Astrocyte (in vitro differentiated cells and primary cell): ENCODE measurements around the gene TNIP1. TPM values are rescaled to one million over a fixed set of nuclear protein-coding genes. Genes with fewer than 3 reads are reported as not detected.

Experiments
- DNase-seq: peaks from one replicate; pipeline ENCODE4 v3.0.0-alpha.2; 2010; ENCODE audit warnings: low read depth
- FAIRE-seq: peaks from 2 replicates; lab custom pipeline; 2011; peaks lifted over from hg19 to GRCh38; lab: Jason Lieb, UNC
- H2AFZ ChIP-seq: 2 replicates; pipeline ENCODE4 v1.6.0; 2012; ENCODE audit warnings: low read depth, low read length, inconsistent platforms
- H3K27ac ChIP-seq: 2 replicates; pipeline ENCODE4 v1.5.1; 2011; ENCODE audit warnings: low read depth, low read length, inconsistent platforms
- H3K27me3 ChIP-seq: 2 replicates; pipeline ENCODE4 v1.6.0; 2011; ENCODE audit warnings: low read length, inconsistent platforms; ENCODE audit not compliant: insufficient read depth
- H3K36me3 ChIP-seq: 2 replicates; pipeline ENCODE4 v1.5.1; 2011; ENCODE audit warnings: low read length, inconsistent platforms; ENCODE audit not compliant: insufficient read depth
- H3K4me1 ChIP-seq: 2 replicates; pipeline ENCODE4 v1.5.1; 2011; ENCODE audit warnings: low read length, inconsistent platforms; ENCODE audit not compliant: insufficient read depth
- H3K4me2 ChIP-seq: 2 replicates; pipeline ENCODE4 v1.6.0; 2012; ENCODE audit warnings: low read length, inconsistent platforms
- H3K4me3 ChIP-seq: 2 replicates; pipeline ENCODE4 v1.5.1; 2011; ENCODE audit warnings: low read depth, mild to moderate bottlenecking, low read length, inconsistent platforms; ENCODE audit not compliant: insufficient read depth
- H3K79me2 ChIP-seq: 2 replicates; pipeline ENCODE4 v1.6.0; 2012; ENCODE audit warnings: mild to moderate bottlenecking, low read length, inconsistent platforms; ENCODE audit not compliant: insufficient read depth
- H3K9ac ChIP-seq: 2 replicates; pipeline ENCODE4 v1.6.0; 2012; ENCODE audit warnings: mild to moderate bottlenecking, low read length, inconsistent platforms
- H3K9me3 ChIP-seq: 2 replicates; pipeline ENCODE4 v1.5.1; 2012; ENCODE audit warnings: low read depth, mild to moderate bottlenecking, low read length, inconsistent platforms; ENCODE audit not compliant: insufficient read depth
- H4K20me1 ChIP-seq: 2 replicates; pipeline ENCODE4 v1.6.0; 2012; ENCODE audit warnings: low read length, inconsistent platforms; ENCODE audit not compliant: insufficient read depth
- H3K27ac Mint-ChIP-seq: one replicate; pipeline ENCODE4 v1.8.0; 2021; ENCODE audit warnings: mild to moderate bottlenecking, mixed read lengths; ENCODE audit not compliant: unreplicated experiment
- H3K27me3 Mint-ChIP-seq: one replicate; pipeline ENCODE4 v1.8.0; 2021; ENCODE audit warnings: low read depth, mixed read lengths; ENCODE audit not compliant: unreplicated experiment
- H3K36me3 Mint-ChIP-seq: one replicate; pipeline ENCODE4 v1.8.0; 2021; ENCODE audit warnings: low read depth, mixed read lengths; ENCODE audit not compliant: unreplicated experiment
- H3K4me1 Mint-ChIP-seq: one replicate; pipeline ENCODE4 v1.8.0; 2021; ENCODE audit warnings: low read depth, mixed read lengths; ENCODE audit not compliant: unreplicated experiment
- H3K4me3 Mint-ChIP-seq: one replicate; pipeline ENCODE4 v1.8.0; 2021; ENCODE audit warnings: mild to moderate bottlenecking, moderate library complexity, mixed read lengths; ENCODE audit not compliant: unreplicated experiment
- H3K9me3 Mint-ChIP-seq: one replicate; pipeline ENCODE4 v1.8.0; 2021; ENCODE audit warnings: mild to moderate bottlenecking, mixed read lengths; ENCODE audit not compliant: unreplicated experiment
- CTCF ChIP-seq: IDR thresholded peaks from 2 replicates; pipeline ENCODE4 v1.5.1; 2011; ENCODE audit warnings: low read depth, mild to moderate bottlenecking, inconsistent platforms, low read length, moderate library complexity; ENCODE audit not compliant: insufficient read depth
- EZH2 ChIP-seq: IDR thresholded peaks from 2 replicates; pipeline ENCODE4 v1.6.1; 2012; ENCODE audit warnings: mild to moderate bottlenecking, low read length, inconsistent platforms; ENCODE audit not compliant: insufficient read depth
- total RNA-seq: library from RNA; stranded (reverse); gene quantifications from 2 replicates; pipeline ENCODE4 v1.2.1, GENCODE V29; 2021

The TNIP1 gene
- total RNA-seq, 1 donor from 2014 or later, result 119 TPM

GRCh38 chr5:151005950-151006576, 74.8 kb downstream of the TNIP1 start:
- H4K20me1 ChIP-seq, result no peaks in the 10 kb centered on the region
- no peak overlapping the region for H3K9ac ChIP-seq
- no peaks in the 10 kb centered on the region for H3K79me2 ChIP-seq
- Mint-ChIP-seq H3K36me3 (no peaks in the 10 kb centered on the region), H3K27ac (no peak overlapping the region), H3K4me3 (no peak overlapping the region), H3K9me3 (no peaks in the 10 kb centered on the region), H3K27me3 (peaks cover 22% of the 10 kb centered on the region), H3K4me1 (no peaks in the 10 kb centered on the region)
- DNase-seq (no peak), FAIRE-seq (no peak)
- H2AFZ ChIP-seq, result no peak overlapping the region
- no peak overlapping the region for H3K4me3 ChIP-seq
- H3K27ac ChIP-seq, result no peak overlapping the region
- H3K4me2 ChIP-seq, result no peak overlapping the region
- TF ChIP-seq EZH2 (no peak), CTCF (no peak)
- no peaks in the 10 kb centered on the region for H3K36me3 ChIP-seq
- H3K9me3 ChIP-seq, result no peaks in the 10 kb centered on the region
- H3K4me1 ChIP-seq, result no peaks in the 10 kb centered on the region
- peaks cover 6% of the 10 kb centered on the region for H3K27me3 ChIP-seq

GRCh38 chr5:151005187-151005949, 75.5 kb downstream of the TNIP1 start:
- TF ChIP-seq EZH2, result no peak
- H3K36me3 ChIP-seq, result no peaks in the 10 kb centered on the region
- H3K27me3 ChIP-seq, result peaks cover 6% of the 10 kb centered on the region
- H3K4me1 ChIP-seq, result no peaks in the 10 kb centered on the region
- H3K4me2 ChIP-seq, result no peak overlapping the region
- H3K27ac ChIP-seq, result no peak overlapping the region
- H3K4me3 Mint-ChIP-seq, result no peak overlapping the region
- no peaks in the 10 kb centered on the region for H3K9me3 Mint-ChIP-seq
- no peak overlapping the region for H2AFZ ChIP-seq
- no peaks in the 10 kb centered on the region for H3K9me3 ChIP-seq
- no peaks in the 10 kb centered on the region for H3K36me3 Mint-ChIP-seq
- H3K9ac ChIP-seq, result no peak overlapping the region
- FAIRE-seq, result no peak
- H4K20me1 ChIP-seq, result no peaks in the 10 kb centered on the region
- H3K4me1 Mint-ChIP-seq, result no peaks in the 10 kb centered on the region
- no peaks in the 10 kb centered on the region for H3K79me2 ChIP-seq
- H3K4me3 ChIP-seq, result no peak overlapping the region
- peaks cover 18% of the 10 kb centered on the region for H3K27me3 Mint-ChIP-seq
- no peak overlapping the region for H3K27ac Mint-ChIP-seq
- no peak for DNase-seq

- no peak for FAIRE-seq
- Histone ChIP-seq H3K9me3 (no peaks in the 10 kb centered on the region), H3K79me2 (no peaks in the 10 kb centered on the region), H3K4me2 (no peak overlapping the region), H3K27me3 (peaks cover 5% of the 10 kb centered on the region), H3K27ac (no peak overlapping the region), H2AFZ (no peak overlapping the region), H3K36me3 (no peaks in the 10 kb centered on the region), H3K4me3 (no peak overlapping the region), H4K20me1 (no peaks in the 10 kb centered on the region), H3K4me1 (no peaks in the 10 kb centered on the region), H3K9ac (no peak overlapping the region)
- Mint-ChIP-seq H3K4me1 (no peaks in the 10 kb centered on the region), H3K27me3 (peaks cover 23% of the 10 kb centered on the region), H3K27ac (no peak overlapping the region), H3K36me3 (no peaks in the 10 kb centered on the region), H3K9me3 (no peaks in the 10 kb centered on the region), H3K4me3 (no peak overlapping the region)
- TF ChIP-seq EZH2 (no peak), CTCF (no peak)
- no peak for DNase-seq
Measured at GRCh38 chr5:151004499-151004898, 76.3 kb downstream of the TNIP1 start.
